Embryonic facial prominence (tissue), 1 donor: Measurements from ENCODE around the gene COL5A3.

Source experiments
- DNase-seq: peaks from one replicate; pipeline ENCODE4 v3.0.0-alpha.2; 2016; ENCODE audit errors: extremely low spot score

Gene COL5A3

GRCh38 chr19:10011974-10012373, 1.7 kb upstream of the COL5A3 start:
- DNase-seq = no peak

- no peak for DNase-seq
Measured at GRCh38 chr19:10010939-10011338, 635 bp upstream of the COL5A3 start.

GRCh38 chr19:10009714-10010224, 535 bp downstream of the COL5A3 start:
- DNase-seq = no peak

- DNase-seq = no peak
Measured at GRCh38 chr19:10008184-10008765, 2.0 kb downstream of the COL5A3 start.

GRCh38 chr19:10007371-10008183, 2.7 kb downstream of the COL5A3 start:
- DNase-seq = no peak

GRCh38 chr19:10006752-10007323, 3.5 kb downstream of the COL5A3 start:
- DNase-seq = no peak

GRCh38 chr19:10006335-10006708, 4.0 kb downstream of the COL5A3 start:
- DNase-seq = peak; percentile 58

GRCh38 chr19:10005632-10006334, 4.5 kb downstream of the COL5A3 start:
- no peak for DNase-seq

- DNase-seq = no peak
Measured at GRCh38 chr19:10004617-10005016, 5.7 kb downstream of the COL5A3 start.

- no peak for DNase-seq
Measured at GRCh38 chr19:10003271-10003670, 7.0 kb downstream of the COL5A3 start.

- DNase-seq = no peak
Measured at GRCh38 chr19:10001899-10002298, 8.4 kb downstream of the COL5A3 start.

GRCh38 chr19:10000171-10000826, 10.0 kb downstream of the COL5A3 start:
- no peak for DNase-seq

GRCh38 chr19:9996541-9996940, 13.8 kb downstream of the COL5A3 start:
- no peak for DNase-seq

- no peak for DNase-seq
Measured at GRCh38 chr19:9995999-9996398, 14.3 kb downstream of the COL5A3 start.

GRCh38 chr19:9995084-9995483, 15.2 kb downstream of the COL5A3 start:
- DNase-seq = no peak

- no peak for DNase-seq
Measured at GRCh38 chr19:9991425-9992191, 18.7 kb downstream of the COL5A3 start.

- DNase-seq = no peak
Measured at GRCh38 chr19:9989504-9989903, 20.8 kb downstream of the COL5A3 start.

GRCh38 chr19:9986787-9987281, 23.5 kb downstream of the COL5A3 start:
- DNase-seq = no peak

GRCh38 chr19:9981406-9982260, 28.7 kb downstream of the COL5A3 start:
- DNase-seq = no peak

- DNase-seq = no peak
Measured at GRCh38 chr19:9972103-9972502, 38.2 kb downstream of the COL5A3 start.
